Ureter (tissue), 1 donor: ENCODE results near the gene EIF4G3. TPM values are rescaled to one million over a fixed set of nuclear protein-coding genes. Genes with fewer than 3 reads are reported as not detected.
"Not testable (repeated sequence)": the region's sequence is repeated elsewhere in the genome, so short reads cannot be mapped to it uniquely, and the experiment has no call there.

Source experiments
- DNase-seq: peaks from one replicate; pipeline ENCODE4 v3.0.0-alpha.2; 2020; ENCODE audit warnings: low spot score
- total RNA-seq: library from RNA; stranded (reverse); gene quantifications from one replicate; pipeline ENCODE4 v1.2.4, GENCODE V29; 2023
- donor health status: DM: yes; HTN: yes; CAD: no.

Gene EIF4G3
- total RNA-seq, 1 donor from 2014 or later: 93.9 TPM

DNA sequence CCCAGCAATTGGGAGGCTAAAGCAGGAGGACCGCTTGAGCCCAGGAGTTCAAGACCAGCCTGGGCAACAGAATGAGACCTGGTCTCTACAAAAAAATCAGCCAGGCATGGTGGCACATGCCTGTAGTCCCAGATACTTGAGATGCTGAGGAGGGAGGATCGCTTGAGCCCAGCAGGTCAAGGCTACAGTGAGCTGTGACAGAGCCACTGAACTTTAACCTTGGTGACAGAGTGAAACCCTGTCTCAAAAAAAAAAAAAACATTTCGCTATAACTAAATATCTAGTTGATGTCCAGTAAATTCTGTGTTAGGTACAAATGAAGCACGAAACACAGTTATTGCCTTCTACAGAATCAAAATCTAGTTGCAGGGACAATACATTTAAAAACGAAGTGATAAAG, 293.9 kb downstream of the EIF4G3 start:
- no peak for DNase-seq

DNA sequence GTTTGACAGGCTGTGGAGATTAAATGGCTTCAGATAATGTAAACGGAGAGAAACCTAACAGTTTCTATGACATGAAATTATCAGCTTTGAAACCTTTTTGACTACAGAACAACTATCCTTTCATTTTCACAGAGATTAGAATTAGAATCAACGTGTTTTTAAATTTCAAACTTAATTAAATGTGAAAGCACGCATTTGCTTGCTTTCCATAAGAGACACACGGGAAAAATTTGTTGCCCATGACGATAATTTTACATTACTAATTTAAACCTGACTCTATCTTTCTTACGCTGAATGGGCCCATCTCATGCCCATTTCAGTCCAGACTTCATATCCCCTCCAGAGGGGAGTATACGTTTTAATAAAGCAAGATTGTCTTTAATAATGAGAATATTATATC, 297.9 kb downstream of the EIF4G3 start:
- no peak for DNase-seq

DNA sequence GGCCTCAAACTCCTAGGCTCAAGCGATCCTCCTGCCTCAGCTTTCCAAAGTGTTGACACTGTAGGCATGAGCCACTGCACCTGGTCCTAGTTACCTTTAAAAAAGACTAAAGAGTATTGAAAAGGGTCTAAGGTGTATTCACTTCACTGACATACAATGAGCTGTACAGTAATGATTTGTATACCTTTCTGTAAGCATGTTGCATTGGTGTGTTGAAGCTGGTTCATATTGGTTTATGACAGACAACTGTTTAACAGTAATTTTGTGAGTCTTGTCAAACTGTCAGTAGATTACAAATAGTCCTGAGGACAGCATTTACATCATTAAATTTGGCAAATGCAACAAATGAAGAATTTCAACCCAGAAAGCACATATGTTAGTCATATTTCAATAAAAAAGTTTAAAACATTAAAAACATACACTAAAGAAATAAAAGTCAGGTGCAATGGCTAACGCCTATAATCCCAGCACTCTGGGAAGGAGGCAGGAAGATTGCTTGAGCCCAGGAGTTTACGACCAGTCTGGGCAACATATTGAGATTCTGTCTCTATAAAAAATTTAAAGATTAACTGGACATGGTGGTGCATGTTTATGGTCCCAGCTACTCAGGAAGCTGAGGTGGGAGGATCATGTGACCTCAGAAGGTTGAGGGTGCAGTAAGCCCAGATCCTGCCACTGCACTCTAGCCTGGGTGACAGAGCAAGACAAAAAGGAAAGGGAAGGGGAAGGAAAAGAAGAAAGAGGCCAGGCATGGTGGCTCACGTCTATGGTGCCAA, 301.3 kb downstream of the EIF4G3 start:
- no peak for DNase-seq

DNA sequence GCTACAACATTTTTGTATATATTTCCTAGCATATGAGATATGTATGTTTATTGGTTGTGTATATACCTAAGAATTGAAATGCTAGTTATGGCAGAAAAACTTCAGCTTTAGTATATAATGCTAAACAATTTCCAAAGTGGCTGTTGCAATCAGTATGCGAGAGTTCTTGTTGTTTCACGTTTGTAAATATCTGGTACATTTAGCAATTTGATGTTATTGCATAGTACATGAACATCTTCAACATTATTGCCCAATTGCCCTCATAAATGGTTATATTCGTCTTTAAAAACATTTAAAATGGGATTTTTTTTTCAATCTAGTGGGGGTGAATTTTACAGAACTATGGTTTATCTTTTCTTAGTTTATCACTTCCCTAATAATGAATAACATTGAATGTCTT, 303.4 kb downstream of the EIF4G3 start:
- no peak for DNase-seq

DNA sequence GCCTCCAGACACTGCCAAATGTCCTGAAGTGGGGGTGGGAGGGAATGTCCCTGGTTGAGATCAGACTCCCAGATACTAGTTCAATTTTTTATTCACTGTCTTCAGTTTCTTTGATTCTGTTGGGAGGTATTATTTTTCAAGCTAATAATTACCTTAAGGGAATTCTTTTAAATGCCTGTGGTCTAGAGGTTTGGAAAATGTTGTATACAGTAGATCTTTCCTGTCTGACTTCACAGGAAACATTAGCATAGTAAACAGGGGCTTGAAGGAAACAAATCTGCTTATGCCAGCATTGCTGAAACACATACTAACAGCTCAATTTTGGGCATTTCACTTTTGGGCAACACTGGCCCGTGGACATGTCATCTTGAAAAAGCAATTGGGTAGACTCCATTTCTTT, 305.3 kb downstream of the EIF4G3 start:
- no peak for DNase-seq

- DNase-seq: no peak
Observed at GRCh38 chr1:20870718-20871117, 306.0 kb downstream of the EIF4G3 start.

DNA sequence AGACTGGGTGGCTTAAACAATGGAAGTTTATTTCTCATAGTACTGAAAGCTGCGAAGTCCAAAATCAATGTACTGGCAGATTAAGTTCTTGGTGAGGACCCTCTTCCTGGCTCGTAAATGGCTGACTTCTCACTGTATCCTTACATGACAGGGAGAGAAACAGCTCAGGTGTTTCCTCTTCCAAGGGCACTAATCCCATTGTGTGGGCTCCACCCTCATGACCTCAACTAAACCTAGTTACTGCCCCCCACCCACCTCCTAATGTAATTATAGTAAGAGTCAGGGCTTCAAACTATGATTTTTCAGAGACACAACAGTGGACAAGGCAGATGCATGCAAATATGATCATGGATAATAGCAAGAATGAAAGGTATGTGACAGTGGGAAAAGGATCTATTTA, 308.4 kb downstream of the EIF4G3 start:
- DNase-seq: no peak

- no peak for DNase-seq
Observed at GRCh38 chr1:20867847-20868246, 308.9 kb downstream of the EIF4G3 start.

- no peak for DNase-seq
Observed at GRCh38 chr1:20867062-20867461, 309.6 kb downstream of the EIF4G3 start.

GRCh38 chr1:20865001-20865400, 311.7 kb downstream of the EIF4G3 start:
- no peak for DNase-seq

- DNase-seq: no peak
Observed at GRCh38 chr1:20854529-20854928, 322.2 kb downstream of the EIF4G3 start.

DNA sequence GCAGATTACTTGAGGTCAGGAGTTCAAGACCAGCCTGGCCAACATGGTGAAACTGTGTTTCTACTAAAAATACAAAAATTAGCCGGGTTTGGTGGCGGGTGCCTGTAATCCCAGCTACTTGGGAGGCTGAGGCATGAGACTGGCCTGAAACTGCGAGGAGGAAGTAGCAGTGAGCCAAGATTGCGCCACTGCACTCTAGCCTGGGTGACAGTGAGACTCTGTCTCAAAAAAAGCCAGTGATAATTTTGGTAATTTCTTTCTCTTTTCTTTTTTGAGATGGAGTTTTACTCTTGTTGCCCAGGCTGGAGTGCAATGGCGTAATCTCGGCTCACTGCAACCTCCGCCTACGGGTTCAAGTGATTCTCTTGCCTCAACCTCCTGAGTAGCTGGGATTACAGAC, 324.9 kb downstream of the EIF4G3 start:
- DNase-seq: not testable (repeated sequence)

DNA sequence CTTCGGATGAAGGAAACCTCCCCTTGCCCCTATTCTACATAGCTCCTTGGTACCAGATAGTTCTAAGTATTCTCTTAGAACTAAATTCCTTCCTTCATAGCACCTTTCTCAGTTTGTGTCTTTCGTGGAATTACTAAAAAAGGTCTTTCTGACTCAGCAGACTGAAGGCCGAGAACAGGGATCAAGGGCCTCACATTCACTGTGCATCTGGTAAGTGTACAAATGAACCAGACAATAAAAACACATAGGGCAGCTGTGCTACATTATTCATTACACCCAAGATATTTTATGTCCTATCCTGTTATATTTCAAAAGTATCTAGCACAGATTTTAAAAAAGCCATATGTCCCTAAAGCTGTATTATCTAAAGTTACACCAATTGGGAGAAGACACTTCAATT, 326.7 kb downstream of the EIF4G3 start:
- DNase-seq: no peak

- no peak for DNase-seq
Observed at GRCh38 chr1:20849100-20849499, 327.6 kb downstream of the EIF4G3 start.

DNA sequence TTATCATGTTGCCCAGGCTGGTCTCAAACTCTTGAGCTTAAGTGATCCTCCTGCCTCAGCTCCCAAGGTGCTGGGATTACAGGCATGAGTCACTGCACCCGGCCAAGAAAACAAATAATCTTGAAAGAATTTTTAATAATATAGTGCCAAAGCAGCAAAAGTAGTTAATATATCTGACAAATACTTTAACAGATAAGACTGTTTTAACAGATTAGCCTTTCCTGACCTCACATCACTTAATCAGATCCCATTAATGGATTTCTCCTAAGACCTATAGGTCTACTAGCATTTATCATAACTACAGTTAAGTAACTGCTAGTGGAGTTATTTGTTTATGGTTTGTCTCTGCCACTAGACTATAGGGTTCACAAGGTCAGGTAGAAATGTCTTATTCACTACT, 328.5 kb downstream of the EIF4G3 start:
- no peak for DNase-seq

- DNase-seq: no peak
Observed at GRCh38 chr1:20847611-20848080, 329.1 kb downstream of the EIF4G3 start.

GRCh38 chr1:20846461-20847374, 330.0 kb downstream of the EIF4G3 start:
- no peak for DNase-seq

DNA sequence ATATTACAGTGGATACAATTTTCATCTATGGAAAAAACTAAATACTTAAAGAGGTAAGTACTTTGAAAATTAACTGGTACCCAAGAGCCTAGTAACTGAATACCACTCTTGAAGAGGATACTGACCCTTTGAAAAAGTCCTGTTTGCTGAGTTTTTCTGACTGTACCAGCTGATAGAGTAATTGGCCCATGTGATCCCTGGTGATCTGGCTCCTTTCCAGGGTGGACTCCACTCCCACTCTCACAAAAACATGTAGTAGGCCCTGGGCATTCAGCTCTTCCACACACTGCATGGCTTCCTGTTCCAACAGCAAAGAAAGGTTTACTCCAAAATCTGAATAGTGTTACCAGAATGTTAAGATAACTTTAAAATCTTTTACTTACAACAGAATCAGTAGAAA, 336.0 kb downstream of the EIF4G3 start:
- DNase-seq: no peak

GRCh38 chr1:20837554-20838192, 339.0 kb downstream of the EIF4G3 start:
- no peak for DNase-seq

GRCh38 chr1:20836230-20836629, 340.5 kb downstream of the EIF4G3 start:
- no peak for DNase-seq

GRCh38 chr1:20834780-20835179, 341.9 kb downstream of the EIF4G3 start:
- DNase-seq: no peak

- no peak for DNase-seq
Observed at GRCh38 chr1:20834192-20834591, 342.5 kb downstream of the EIF4G3 start.
